Naive thymus-derived CD4-positive, alpha-beta T cell (primary cell): ENCODE measurements around the gene DEF6. TPM values are rescaled to one million over a fixed set of nuclear protein-coding genes. Genes with fewer than 3 reads are reported as not detected.
A peak's percentile ranks its signal among the peaks of the same experiment; 100 is the strongest.

ENCODE experiments used
- ATAC-seq: fragments of 150-1000 bp; cut with Tn5 transposase; 2 replicates; pipeline ENCODE4 v1.10.0; 2021; ENCODE audit warnings: mild to moderate bottlenecking, moderate library complexity
- CTCF ChIA-PET: fragments of 350-600 bp; sonication (Branson Sonifier 250); formaldehyde crosslinking; loops from one replicate; lab custom pipeline; 2021; ENCODE audit warnings: antibody characterized with exemption; lab: Charles Lee
- POLR2A ChIA-PET: fragments of 350-600 bp; sonication (Branson Sonifier 250); formaldehyde crosslinking; loops from one replicate; lab custom pipeline; 2021; ENCODE audit warnings: antibody characterized with exemption, inconsistent platforms; lab: Charles Lee
- DNase-seq, 9 donors: peaks; one replicate each; pipeline versions ENCODE4 v3.0.0 to v3.0.0-alpha.2; 2020 to 2022; ENCODE audit warnings: mixed read lengths in 1 of 9
- H3K27ac ChIP-seq: one replicate; pipeline ENCODE4 v1.7.0; 2013; ENCODE audit warnings: mild to moderate bottlenecking, low read depth, low read length, moderate library complexity
- H3K27me3 ChIP-seq, 2 donors: one replicate each; pipeline ENCODE4 v1.7.0; 2013; ENCODE audit warnings: low read length in 2 of 2, mild to moderate bottlenecking in 2 of 2, moderate library complexity in 2 of 2; ENCODE audit not compliant: control insufficient read depth in 2 of 2, insufficient read depth in 2 of 2
- H3K36me3 ChIP-seq, 3 experiments: 1 replicate in 2 of 3; 2 replicates in 1 of 3; pipeline ENCODE4 v1.7.0; 2013; ENCODE audit warnings: low read length in 3 of 3, mild to moderate bottlenecking in 3 of 3, moderate library complexity in 1 of 3; ENCODE audit not compliant: insufficient read depth in 3 of 3, control insufficient read depth in 2 of 3
- H3K4me1 ChIP-seq, 2 donors: one replicate each; pipeline ENCODE4 v1.7.0; 2013; ENCODE audit warnings: low read length in 2 of 2, mild to moderate bottlenecking in 2 of 2, moderate library complexity in 1 of 2; ENCODE audit not compliant: control insufficient read depth in 2 of 2, insufficient read depth in 2 of 2
- H3K4me3 ChIP-seq: 2 replicates; pipeline ENCODE4 v1.7.0; 2013; ENCODE audit warnings: mild to moderate bottlenecking, low read length
- H3K9me3 ChIP-seq, 3 experiments: 1 replicate in 2 of 3; 2 replicates in 1 of 3; pipeline ENCODE4 v1.7.0; 2013; ENCODE audit warnings: low read length in 3 of 3; ENCODE audit not compliant: control insufficient read depth in 2 of 3
- H3K27ac Mint-ChIP-seq, 9 donors: one replicate each; pipeline ENCODE4 v1.8.0; 2020 to 2022; ENCODE audit warnings: mixed read lengths in 9 of 9, mild to moderate bottlenecking in 8 of 9, moderate library complexity in 5 of 9, inconsistent platforms in 2 of 9
- H3K27me3 Mint-ChIP-seq, 5 donors: one replicate each; pipeline ENCODE4 v1.8.0; 2021 to 2022; ENCODE audit warnings: mixed read lengths in 5 of 5, mild to moderate bottlenecking in 1 of 5
- H3K36me3 Mint-ChIP-seq, 5 donors: one replicate each; pipeline ENCODE4 v1.8.0; 2020 to 2022; ENCODE audit warnings: mixed read lengths in 5 of 5, mild to moderate bottlenecking in 3 of 5, inconsistent platforms in 1 of 5
- H3K4me1 Mint-ChIP-seq, 7 donors: one replicate each; pipeline ENCODE4 v1.8.0; 2020 to 2022; ENCODE audit warnings: mixed read lengths in 7 of 7, mild to moderate bottlenecking in 3 of 7, inconsistent platforms in 1 of 7
- H3K4me3 Mint-ChIP-seq, 10 donors: one replicate each; pipeline ENCODE4 v1.8.0; 2020 to 2022; ENCODE audit warnings: mild to moderate bottlenecking in 10 of 10, mixed read lengths in 10 of 10, moderate library complexity in 6 of 10, inconsistent platforms in 2 of 10
- H3K9me3 Mint-ChIP-seq, 11 donors: one replicate each; pipeline ENCODE4 v1.8.0; 2020 to 2022; ENCODE audit warnings: mixed read lengths in 11 of 11, mild to moderate bottlenecking in 4 of 11, inconsistent platforms in 1 of 11, moderate library complexity in 1 of 11
- intact Hi-C, 2 donors: fragments of 100-400 bp; cut with micrococcal nuclease; formaldehyde crosslinking; loops; one replicate each; pipeline ENCODE4 v1.15.1; 2023
- polyA plus RNA-seq, 2 donors: library from polyadenylated mRNA; unstranded; fragments of 300-500 nt; fragmentation: Illumina TruSeq; gene quantifications; one replicate each; pipeline ENCODE4 v1.2.3, GENCODE V29; 2021
- total RNA-seq, 6 experiments: library from RNA in 5 of 6; stranded (reverse) in 5 of 6; gene quantifications; 1 replicate in 5 of 6; 2 replicates in 1 of 6; pipeline ENCODE4 v1.2.3 and lab custom pipeline; 2021 to 2026

DEF6 gene, protein sequence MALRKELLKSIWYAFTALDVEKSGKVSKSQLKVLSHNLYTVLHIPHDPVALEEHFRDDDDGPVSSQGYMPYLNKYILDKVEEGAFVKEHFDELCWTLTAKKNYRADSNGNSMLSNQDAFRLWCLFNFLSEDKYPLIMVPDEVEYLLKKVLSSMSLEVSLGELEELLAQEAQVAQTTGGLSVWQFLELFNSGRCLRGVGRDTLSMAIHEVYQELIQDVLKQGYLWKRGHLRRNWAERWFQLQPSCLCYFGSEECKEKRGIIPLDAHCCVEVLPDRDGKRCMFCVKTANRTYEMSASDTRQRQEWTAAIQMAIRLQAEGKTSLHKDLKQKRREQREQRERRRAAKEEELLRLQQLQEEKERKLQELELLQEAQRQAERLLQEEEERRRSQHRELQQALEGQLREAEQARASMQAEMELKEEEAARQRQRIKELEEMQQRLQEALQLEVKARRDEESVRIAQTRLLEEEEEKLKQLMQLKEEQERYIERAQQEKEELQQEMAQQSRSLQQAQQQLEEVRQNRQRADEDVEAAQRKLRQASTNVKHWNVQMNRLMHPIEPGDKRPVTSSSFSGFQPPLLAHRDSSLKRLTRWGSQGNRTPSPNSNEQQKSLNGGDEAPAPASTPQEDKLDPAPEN
- total RNA-seq (100 to 1,000 TPM; 219 to 250 (median 225) TPM), polyA plus RNA-seq (100 to 1,000 TPM; 113 to 234 TPM), total RNA-seq (lab: John Stamatoyannopoulos, UW) (288 reads per million, percentile 96 among the genes with 10 or more reads in this experiment)

DNA sequence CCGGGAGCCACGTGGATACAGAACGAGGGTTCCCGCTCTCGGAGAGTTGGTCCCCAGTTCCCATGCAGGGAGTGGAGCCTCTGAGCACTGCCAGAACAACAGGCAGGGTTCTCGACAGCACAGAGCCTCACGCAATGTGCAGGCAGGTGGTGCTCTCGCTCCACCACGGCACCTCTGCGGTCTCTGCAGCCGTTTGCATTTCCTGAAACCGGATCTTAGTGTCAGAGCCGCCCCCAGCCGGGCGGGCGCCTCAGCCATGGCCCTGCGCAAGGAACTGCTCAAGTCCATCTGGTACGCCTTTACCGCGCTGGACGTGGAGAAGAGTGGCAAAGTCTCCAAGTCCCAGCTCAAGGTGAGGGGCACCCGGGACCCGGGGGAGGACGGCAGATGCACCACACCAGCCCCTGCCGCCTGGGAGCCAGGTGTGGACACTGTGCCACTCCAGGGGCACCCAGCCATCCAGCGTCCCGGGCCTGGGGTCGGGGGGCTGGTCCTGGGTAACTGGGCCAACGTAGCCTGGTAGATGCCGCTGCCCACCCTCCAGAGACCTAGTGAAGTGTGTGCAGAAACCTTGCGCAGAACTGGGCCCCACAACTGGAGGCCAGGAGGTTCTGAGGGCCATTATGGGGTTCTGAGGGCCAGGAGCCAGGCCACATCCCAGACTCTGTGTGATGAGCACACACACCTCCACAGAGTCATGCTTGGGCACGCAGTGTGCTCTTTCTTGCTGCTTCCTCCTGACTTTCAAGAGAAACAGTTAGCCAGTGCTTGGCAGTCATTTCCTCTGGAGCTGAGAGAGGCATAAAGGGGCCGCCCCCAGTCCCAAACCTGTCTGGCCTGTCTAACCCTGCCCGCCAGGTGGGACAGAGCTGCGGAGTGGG lies at the start of gene DEF6:
Gene DEF6, plus strand, starts transcription at position 218 of the 881 bp plus-strand sequence. Its CDS starts 39 bp downstream, at position 257.
- H3K36me3 ChIP-seq = peaks cover 0 to 44% (median 0%) of the 10 kb centered on the region in 3 experiments
- no peaks in the 10 kb centered on the region for H3K9me3 ChIP-seq
- POLR2A ChIA-PET = interaction anchor here (0.5 to 9.6 kb wide), 16 partner anchors 13 to 817 kb away, joined by 3 to 318 read pairs (median 4); partner anchors contain the start of genes FANCE, PPARD, RPL10A and ZNF76
- peak within 1 kb of the TSS; percentile 95 for H3K4me3 ChIP-seq
- CTCF ChIA-PET = interaction anchor here (0.6 to 12.9 kb wide), 24 partner anchors 10 to 730 kb away, joined by 3 to 346 read pairs (median 4); partner anchors contain the start of genes ARMC12, FANCE, PPARD and RPL10A
- Mint-ChIP-seq H3K9me3 (no peaks in the 10 kb centered on the region), H3K4me3 (peak within 1 kb of the TSS; percentile 84 to 100 (median 90)), H3K27me3 (no peaks in the 10 kb centered on the region), H3K4me1 (peaks cover 27 to 53% (median 45%) of the 10 kb centered on the region in 7 donors), H3K27ac (peak within 1 kb of the TSS; percentile 83 to 100 (median 98)), H3K36me3 (peaks cover 10 to 37% (median 16%) of the 10 kb centered on the region in 5 donors)
- peak; percentile 91 for ATAC-seq
- H3K4me1 ChIP-seq = peaks cover 33 to 46% of the 10 kb centered on the region in 2 donors
- H3K27me3 ChIP-seq = no peaks in the 10 kb centered on the region
- intact Hi-C loops = loop anchor here (1.0 to 2.0 kb wide), 9 partner anchors 13 to 439 kb away; partner anchors contain the start of genes PPARD (in 2 of the 2), RPL10A (in 2 of the 2) and ARMC12 (in 1 of the 2)
- peak; percentile 64 to 89 (median 84) for DNase-seq
- peak within 1 kb of the TSS; percentile 91 for H3K27ac ChIP-seq

DNA sequence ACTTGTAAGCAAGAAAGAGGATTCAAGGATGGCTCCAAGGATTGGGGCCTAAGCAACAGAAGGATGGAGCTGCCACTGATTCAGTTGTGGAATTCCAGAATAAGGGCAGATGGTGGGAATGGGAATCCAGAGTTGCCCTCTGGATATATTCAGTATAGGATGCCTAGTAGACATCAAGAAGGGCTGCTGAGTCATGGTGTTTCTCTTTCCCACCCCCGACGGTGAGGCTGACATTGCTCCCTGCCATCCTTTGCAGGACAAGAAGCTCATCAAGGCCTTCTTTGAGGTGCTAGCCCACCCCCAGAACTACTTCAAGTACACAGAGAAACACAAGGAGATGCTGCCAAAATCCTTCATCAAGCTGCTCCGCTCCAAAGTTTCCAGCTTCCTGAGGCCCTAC lies 49.3 kb upstream of the DEF6 start:
- Histone ChIP-seq H3K36me3 (peaks cover 0 to 7% (median 0%) of the 10 kb centered on the region in 3 experiments), H3K4me3 (no peak overlapping the region), H3K9me3 (no peaks in the 10 kb centered on the region), H3K27me3 (no peaks in the 10 kb centered on the region), H3K4me1 (no peaks in the 10 kb centered on the region), H3K27ac (no peak overlapping the region)
- no peaks in the 10 kb centered on the region for H3K27me3 Mint-ChIP-seq
- H3K27ac Mint-ChIP-seq = peak overlapping the region in 1 of 9 donors; percentile 6
- peaks cover 4 to 25% (median 10%) of the 10 kb centered on the region in 5 donors for H3K36me3 Mint-ChIP-seq
- peaks cover 0 to 22% (median 13%) of the 10 kb centered on the region in 7 donors for H3K4me1 Mint-ChIP-seq
- ChIA-PET POLR2A (interaction anchor here (2.2 kb wide), 1 partner anchor 10 kb away, joined by 8 read pairs; the partner anchor contains the start of gene ZNF76), CTCF (interaction anchor here (0.6 kb wide), 1 partner anchor 583 kb away, joined by 3 read pairs; no protein-coding TSS in a partner anchor)
- intact Hi-C loops = loop anchor here in 1 of 2 donors (10.0 kb wide), 1 partner anchor 1083 kb away; no protein-coding TSS in a partner anchor
- H3K9me3 Mint-ChIP-seq = peaks cover 0 to 1% (median 0%) of the 10 kb centered on the region in 11 donors
- no peak for ATAC-seq
- DNase-seq = no peak
- peak overlapping the region in 1 of 10 donors; percentile 52 for H3K4me3 Mint-ChIP-seq

DNA sequence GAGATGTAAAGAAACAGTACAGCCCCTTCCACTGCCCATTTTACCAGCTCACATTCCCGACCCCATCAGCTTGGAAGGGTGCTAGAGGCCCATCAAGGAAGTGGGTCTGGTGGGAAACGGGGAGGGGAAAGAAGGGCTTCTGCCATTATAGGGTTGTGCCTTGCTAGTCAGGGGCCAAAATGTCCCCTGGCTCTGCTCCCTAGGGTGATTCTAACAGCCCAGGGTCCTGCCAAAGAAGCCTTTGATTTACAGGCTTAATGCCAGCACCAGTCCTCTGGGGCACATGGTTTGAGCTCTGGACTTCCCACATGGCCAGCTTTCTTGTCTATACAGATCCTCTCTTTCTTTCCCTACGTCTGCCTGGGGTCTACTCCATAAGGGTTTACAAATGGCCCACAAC lies 48.7 kb upstream of the DEF6 start:
- Histone ChIP-seq H3K4me1 (no peaks in the 10 kb centered on the region), H3K9me3 (no peaks in the 10 kb centered on the region), H3K27me3 (no peaks in the 10 kb centered on the region), H3K27ac (no peak overlapping the region), H3K4me3 (no peak overlapping the region), H3K36me3 (peaks cover 0 to 7% (median 0%) of the 10 kb centered on the region in 3 experiments)
- no peak for DNase-seq
- Mint-ChIP-seq H3K4me3 (no peak overlapping the region), H3K36me3 (peaks cover 4 to 24% (median 10%) of the 10 kb centered on the region in 5 donors), H3K27ac (peak overlapping the region in 3 of 9 donors; percentile 1 to 63 (median 19)), H3K27me3 (no peaks in the 10 kb centered on the region), H3K4me1 (peaks cover 0 to 22% (median 13%) of the 10 kb centered on the region in 7 donors), H3K9me3 (peaks cover 0 to 1% (median 0%) of the 10 kb centered on the region in 11 donors)
- ATAC-seq = no peak
- CTCF ChIA-PET = interaction anchor here (0.6 kb wide), 1 partner anchor 584 kb away, joined by 3 read pairs; no protein-coding TSS in a partner anchor
- POLR2A ChIA-PET = interaction anchor here (2.2 kb wide), 1 partner anchor 9 kb away, joined by 8 read pairs; the partner anchor contains the start of gene ZNF76
- intact Hi-C loops = loop anchor here in 1 of 2 donors (10.0 kb wide), 1 partner anchor 1084 kb away; no protein-coding TSS in a partner anchor

DNA sequence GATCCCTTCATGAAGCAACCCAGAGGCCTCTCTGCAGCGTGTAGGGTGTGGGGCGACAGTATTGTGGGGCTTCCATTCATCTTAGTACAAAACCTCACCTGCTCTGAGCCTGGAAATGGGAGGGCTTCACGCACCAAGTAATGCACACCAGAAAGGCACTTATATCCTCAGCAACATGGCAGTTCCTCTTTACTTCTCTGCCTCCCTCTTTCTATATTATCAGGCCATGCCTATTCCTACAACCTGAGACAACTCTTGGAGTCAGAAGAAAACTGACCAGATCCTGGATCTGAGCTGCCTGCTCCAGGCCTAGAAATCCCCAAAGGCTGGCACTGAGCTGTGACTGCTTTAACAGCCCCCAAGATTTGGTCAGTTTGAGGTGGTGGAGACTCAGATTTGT lies 45.7 kb upstream of the DEF6 start:
- Mint-ChIP-seq H3K27ac (no peak overlapping the region), H3K36me3 (peaks cover 0 to 4% (median 0%) of the 10 kb centered on the region in 5 donors), H3K27me3 (no peaks in the 10 kb centered on the region), H3K4me1 (peaks cover 0 to 20% (median 13%) of the 10 kb centered on the region in 7 donors), H3K9me3 (no peaks in the 10 kb centered on the region), H3K4me3 (no peak overlapping the region)
- H3K27me3 ChIP-seq = no peaks in the 10 kb centered on the region
- ATAC-seq (no peak), DNase-seq (no peak)
- POLR2A ChIA-PET = no interaction called here
- no peaks in the 10 kb centered on the region for H3K4me1 ChIP-seq
- CTCF ChIA-PET = interaction anchor here (1.1 kb wide), 1 partner anchor 10 kb away, joined by 4 read pairs; no protein-coding TSS in a partner anchor
- H3K36me3 ChIP-seq = no peaks in the 10 kb centered on the region
- intact Hi-C loops = loop anchor here in 1 of 2 donors (10.0 kb wide), 1 partner anchor 557 kb away; the partner anchor contains the start of gene ILRUN
- H3K27ac ChIP-seq = no peak overlapping the region
- H3K9me3 ChIP-seq = no peaks in the 10 kb centered on the region
- no peak overlapping the region for H3K4me3 ChIP-seq

GRCh38 chr6:35253249-35253648 lies 44.4 kb upstream of the DEF6 start:
- Histone ChIP-seq H3K36me3 (no peaks in the 10 kb centered on the region), H3K4me3 (no peak overlapping the region), H3K27me3 (no peaks in the 10 kb centered on the region), H3K9me3 (no peaks in the 10 kb centered on the region), H3K27ac (no peak overlapping the region), H3K4me1 (peaks cover 2 to 3% of the 10 kb centered on the region in 2 donors)
- DNase-seq (no peak), ATAC-seq (no peak)
- ChIA-PET CTCF (interaction anchor here (1.1 kb wide), 1 partner anchor 12 kb away, joined by 4 read pairs; no protein-coding TSS in a partner anchor), POLR2A (no interaction called here)
- Mint-ChIP-seq H3K4me3 (no peak overlapping the region), H3K9me3 (no peaks in the 10 kb centered on the region), H3K27ac (no peak overlapping the region), H3K4me1 (peaks cover 0 to 20% (median 11%) of the 10 kb centered on the region in 7 donors), H3K36me3 (peaks cover 0 to 4% (median 0%) of the 10 kb centered on the region in 5 donors), H3K27me3 (no peaks in the 10 kb centered on the region)
- intact Hi-C loops = loop anchor here in 1 of 2 donors (10.0 kb wide), 1 partner anchor 558 kb away; the partner anchor contains the start of gene ILRUN
